ENCODE results near the gene ARSK.

- TF ChIP-seq ZNF263 (CRISPR knock-in tag; IDR thresholded peaks at IDR 0.05) (no peak), EP300 (IDR thresholded peaks at IDR 0.05; ENCODE audit: low read depth in 2 of 2, low read length in 2 of 2) (no peak), EP300 (CRISPR knock-in tag; IDR thresholded peaks at IDR 0.05; ENCODE audit: borderline replicate concordance) (no peak), CTCF (CRISPR knock-in tag; IDR thresholded peaks at IDR 0.05) (no peak), FIP1L1 (IDR thresholded peaks at IDR 0.05; ENCODE audit: borderline replicate concordance, insufficient read depth, low read depth, low read length) (no peak), AGO2 (optimal IDR thresholded peaks at IDR 0.05; ENCODE audit: low read depth, low read length) (no peak), ZBTB21 (CRISPR knock-in tag; IDR thresholded peaks at IDR 0.05) (no peak), ZBTB33 (CRISPR knock-in tag; IDR thresholded peaks at IDR 0.05) (no peak), EZH2 (conservative IDR thresholded peaks at IDR 0.05; ENCODE audit: low read depth, low read length) (no peak)
Observed at GRCh38 chr5:95643152-95643551, 88.3 kb downstream of the ARSK start.

Data from HepG2 (cell line).